B cell (primary cell): ENCODE data around the gene MORC2. TPM values are rescaled to one million over a fixed set of nuclear protein-coding genes. Genes with fewer than 3 reads are reported as not detected.

Experiments used
- ATAC-seq: fragments of 200-7000 bp; cut with Tn5 transposase; one replicate; pipeline ENCODE4 v1.10.0; 2021; ENCODE audit warnings: low read depth, mild to moderate bottlenecking, moderate number of reproducible peaks, moderate library complexity
- CTCF ChIA-PET: fragments of 350-600 bp; sonication (Branson Sonifier 250); formaldehyde crosslinking; loops from one replicate; lab custom pipeline; 2021; ENCODE audit warnings: antibody characterized with exemption, inconsistent platforms; lab: Charles Lee
- POLR2A ChIA-PET: fragments of 350-600 bp; sonication (Branson Sonifier 250); formaldehyde crosslinking; loops from one replicate; lab custom pipeline; 2021; ENCODE audit warnings: antibody characterized with exemption; lab: Charles Lee
- DNase-seq: peaks from one replicate; pipeline ENCODE4 v3.0.0; 2013
- H2AFZ ChIP-seq: 2 replicates; pipeline ENCODE4 v1.6.1; 2012; ENCODE audit warnings: mild to moderate bottlenecking, low read depth, low read length; ENCODE audit not compliant: insufficient read depth, poor library complexity, severe bottlenecking
- H3K27ac ChIP-seq, 2 donors: 1 replicate in 1 of 2; 2 replicates in 1 of 2; pipeline ENCODE4 v1.5.1; 2012 to 2013; ENCODE audit warnings: low read length in 2 of 2, mild to moderate bottlenecking in 2 of 2, moderate library complexity in 1 of 2
- H3K27me3 ChIP-seq, 4 experiments: fragments of 200-600 bp in 1 of 4; sonication (generic) in 1 of 4; replicated peaks in 1 of 4; 1 replicate in 2 of 4; 2 replicates in 2 of 4; pipeline versions ENCODE4 v1.6.1 to v1.7.0; 2013 to 2016; ENCODE audit warnings: low read length in 3 of 4, mild to moderate bottlenecking in 2 of 4, mixed read lengths in 1 of 4, moderate library complexity in 1 of 4; ENCODE audit not compliant: insufficient read depth in 4 of 4, control insufficient read depth in 3 of 4; ENCODE audit errors: control extremely low read depth in 1 of 4
- H3K36me3 ChIP-seq, 2 experiments: replicated peaks in 1 of 2; 1 replicate in 1 of 2; 2 replicates in 1 of 2; pipeline versions ENCODE4 v1.6.1 to v1.7.1; 2013; ENCODE audit warnings: low read length in 1 of 2; ENCODE audit not compliant: insufficient read depth in 2 of 2, control insufficient read depth in 1 of 2; ENCODE audit errors: control extremely low read depth in 1 of 2, extremely low read depth in 1 of 2
- H3K4me1 ChIP-seq, 2 donors: fragments of 200-600 bp in 1 of 2; sonication (generic) in 1 of 2; 1 replicate in 1 of 2; 2 replicates in 1 of 2; pipeline versions ENCODE4 v1.5.1 to v1.6.1; 2013 to 2017; ENCODE audit warnings: low read length in 2 of 2; ENCODE audit not compliant: control insufficient read depth in 2 of 2, insufficient read depth in 2 of 2
- H3K4me2 ChIP-seq: replicated peaks from 2 replicates; pipeline ENCODE3; 2012; ENCODE audit warnings: mild to moderate bottlenecking, low read depth, low read length; ENCODE audit not compliant: poor library complexity, severe bottlenecking
- H3K4me3 ChIP-seq, 5 experiments: fragments of 200-600 bp in 1 of 5; sonication (generic) in 1 of 5; 1 replicate in 3 of 5; 2 replicates in 2 of 5; pipeline versions ENCODE4 v1.5.1 to v1.7.0; 2011 to 2016; ENCODE audit warnings: low read length in 4 of 5, mild to moderate bottlenecking in 4 of 5, low read depth in 2 of 5, control low read depth in 1 of 5, moderate library complexity in 1 of 5; ENCODE audit not compliant: insufficient read depth in 1 of 5; ENCODE audit errors: control extremely low read depth in 1 of 5, extremely low read depth in 1 of 5
- H3K79me2 ChIP-seq: fragments of 200-600 bp; sonication (generic); one replicate; pipeline ENCODE4 v1.6.0; 2016; ENCODE audit warnings: low read length; ENCODE audit not compliant: control insufficient read depth, insufficient read depth
- H3K9ac ChIP-seq: fragments of 200-600 bp; sonication (generic); 2 replicates; pipeline ENCODE4 v1.6.1; 2017; ENCODE audit warnings: mild to moderate bottlenecking, low read length, moderate library complexity
- H3K9me3 ChIP-seq, 3 donors: one replicate each; pipeline versions ENCODE4 v1.6.1 to v1.7.1; 2013; ENCODE audit warnings: low read length in 2 of 3; ENCODE audit not compliant: control insufficient read depth in 2 of 3, insufficient read depth in 1 of 3; ENCODE audit errors: control extremely low read depth in 1 of 3
- H4K20me1 ChIP-seq: 2 replicates; pipeline ENCODE4 v1.6.0; 2012; ENCODE audit warnings: mild to moderate bottlenecking, low read length; ENCODE audit not compliant: insufficient read depth, control insufficient read depth, poor library complexity, severe bottlenecking
- H3K27ac Mint-ChIP-seq: one replicate; pipeline ENCODE4 v1.8.0; 2021; ENCODE audit warnings: mixed read lengths
- H3K27me3 Mint-ChIP-seq: one replicate; pipeline ENCODE4 v1.8.0; 2021; ENCODE audit warnings: mixed read lengths
- H3K4me1 Mint-ChIP-seq: one replicate; pipeline ENCODE4 v1.8.0; 2021; ENCODE audit warnings: mixed read lengths
- H3K4me3 Mint-ChIP-seq: one replicate; pipeline ENCODE4 v1.8.0; 2021; ENCODE audit warnings: mixed read lengths
- H3K9me3 Mint-ChIP-seq: one replicate; pipeline ENCODE4 v1.8.0; 2022; ENCODE audit warnings: mixed read lengths; ENCODE audit not compliant: insufficient read depth
- CTCF ChIP-seq: fragments of 200-600 bp; IDR thresholded peaks from one replicate; pipeline ENCODE4 v1.8.0; 2022; ENCODE audit warnings: antibody characterized with exemption, mild to moderate bottlenecking
- EZH2 ChIP-seq: IDR thresholded peaks from 2 replicates; pipeline ENCODE4 v1.6.1; 2012; ENCODE audit warnings: borderline replicate concordance, low read depth, mild to moderate bottlenecking, moderate library complexity, low read length; ENCODE audit not compliant: insufficient read depth, poor library complexity, severe bottlenecking
- WGBS: methylation state at CpG from one replicate; pipeline ENCODE4 v1.1.5; 2013; ENCODE audit warnings: missing lambda C conversion rate; ENCODE audit not compliant: insufficient coverage; 5-methylcytosine and 5-hydroxymethylcytosine counted together
- intact Hi-C: fragments of 100-400 bp; cut with micrococcal nuclease; formaldehyde crosslinking; loops from one replicate; pipeline ENCODE4 v1.10.0; 2022
- polyA plus RNA-seq: library from polyadenylated mRNA; depleted of rRNA; stranded (reverse); fragments of >200 nt; gene quantifications from 2 replicates; pipeline ENCODE4 v1.2.3, GENCODE V29; 2012
- total RNA-seq, 2 donors: library from RNA; stranded (reverse); fragments of 120-200 nt in 1 of 2; gene quantifications; 1 replicate in 1 of 2; 2 replicates in 1 of 2; pipeline versions ENCODE4 v1.2.3 to v1.2.4, GENCODE V29; 2013 to 2022

MORC2 gene
- total and polyA plus RNA-seq, 2 donors (not counting 1 experiment from before 2014, with no cell fraction given), result 10.1 to 25.0 TPM

GRCh38 chr22:30906946-30907345 lies 61.6 kb downstream of the MORC2 start:
- no peak overlapping the region for H3K9ac ChIP-seq
- H4K20me1 ChIP-seq, result peaks cover 8% of the 10 kb centered on the region
- Mint-ChIP-seq H3K27me3 (no peaks in the 10 kb centered on the region), H3K4me1 (peaks cover 16% of the 10 kb centered on the region), H3K27ac (no peak overlapping the region), H3K9me3 (no peaks in the 10 kb centered on the region), H3K4me3 (no peak overlapping the region)
- no peak overlapping the region for H3K4me2 ChIP-seq
- intact Hi-C loops, result no loop called here
- H3K4me3 ChIP-seq, result no peak overlapping the region
- ATAC-seq (no peak), DNase-seq (no peak)
- no peaks in the 10 kb centered on the region for H3K27me3 ChIP-seq
- CTCF ChIA-PET, result interaction anchor here (0.6 to 0.9 kb wide), 3 partner anchors 9 to 16 kb away, joined by 3 to 4 read pairs (median 3); no protein-coding TSS in a partner anchor
- no peak overlapping the region for H3K27ac ChIP-seq
- H2AFZ ChIP-seq, result no peak overlapping the region
- POLR2A ChIA-PET, result interaction anchor here (0.7 kb wide), 1 partner anchor 15 kb away, joined by 3 read pairs; no protein-coding TSS in a partner anchor
- H3K36me3 ChIP-seq, result peaks cover 2 to 3% of the 10 kb centered on the region in 2 experiments
- peaks cover 9 to 14% of the 10 kb centered on the region in 2 donors for H3K4me1 ChIP-seq
- 100% methylated on average over 1 of the region's 1 CpG for WGBS
- no peak for TF ChIP-seq EZH2
- no peak for TF ChIP-seq CTCF
- H3K79me2 ChIP-seq, result peaks cover 5% of the 10 kb centered on the region
- H3K9me3 ChIP-seq, result no peaks in the 10 kb centered on the region

GRCh38 chr22:30906411-30906810 lies 62.2 kb downstream of the MORC2 start:
- H3K4me1 ChIP-seq, result peaks cover 9 to 14% of the 10 kb centered on the region in 2 donors
- CTCF ChIA-PET, result interaction anchor here (0.6 to 0.9 kb wide), 3 partner anchors 9 to 15 kb away, joined by 3 to 4 read pairs (median 3); no protein-coding TSS in a partner anchor
- Mint-ChIP-seq H3K27ac (no peak overlapping the region), H3K4me3 (no peak overlapping the region), H3K4me1 (peaks cover 16% of the 10 kb centered on the region), H3K27me3 (no peaks in the 10 kb centered on the region), H3K9me3 (no peaks in the 10 kb centered on the region)
- 100% methylated on average over 4 of the region's 9 CpGs for WGBS
- no peak overlapping the region for H3K9ac ChIP-seq
- TF ChIP-seq EZH2, result no peak
- TF ChIP-seq CTCF, result no peak
- no peak for ATAC-seq
- no peaks in the 10 kb centered on the region for H3K9me3 ChIP-seq
- H3K79me2 ChIP-seq, result peaks cover 5% of the 10 kb centered on the region
- POLR2A ChIA-PET, result interaction anchor here (0.7 kb wide), 1 partner anchor 16 kb away, joined by 3 read pairs; no protein-coding TSS in a partner anchor
- H2AFZ ChIP-seq, result no peak overlapping the region
- intact Hi-C loops, result no loop called here
- no peak overlapping the region for H3K27ac ChIP-seq
- no peak overlapping the region for H3K4me2 ChIP-seq
- peaks cover 2 to 3% of the 10 kb centered on the region in 2 experiments for H3K36me3 ChIP-seq
- no peak overlapping the region for H3K4me3 ChIP-seq
- H4K20me1 ChIP-seq, result peaks cover 8% of the 10 kb centered on the region
- DNase-seq, result no peak
- H3K27me3 ChIP-seq, result no peaks in the 10 kb centered on the region
